A673 (cell line): ENCODE data around the gene DPP9. TPM values are rescaled to one million over a fixed set of nuclear protein-coding genes. Genes with fewer than 3 reads are reported as not detected.

Experiments used
- BruUV-seq: library from RNA; stranded (reverse); fragments of 400-500 nt; replicated peaks from 2 replicates; lab custom pipeline; 2021; lab: Mats Ljungman, UMichigan
- CTCF ChIA-PET: fragments of 300-600 bp; sonication (Branson Sonifier 250); formaldehyde crosslinking; loops from one replicate; lab custom pipeline; 2022; ENCODE audit warnings: antibody characterized with exemption; lab: Charles Lee
- POLR2A ChIA-PET: fragments of 300-600 bp; sonication (Branson Sonifier 250); formaldehyde crosslinking; loops from one replicate; lab custom pipeline; 2022; ENCODE audit warnings: antibody characterized with exemption; ENCODE audit not compliant: low non-redundant PET; lab: Charles Lee
- DNase-seq: peaks from one replicate; pipeline ENCODE4 v3.0.0-alpha.2; 2015; ENCODE audit warnings: low spot score
- H3K27ac ChIP-seq: fragments of 200-600 bp; sonication (generic); 2 replicates; pipeline ENCODE4 v1.5.1; 2016; ENCODE audit warnings: mixed run types, low read depth, mild to moderate bottlenecking, mixed read lengths, antibody characterized with exemption, low read length; ENCODE audit not compliant: poor library complexity, severe bottlenecking
- H3K27me3 ChIP-seq: fragments of 200-600 bp; sonication (generic); replicated peaks from 2 replicates; pipeline ENCODE4 v1.6.1; 2017; ENCODE audit warnings: mixed run types, low read depth, mild to moderate bottlenecking, mixed read lengths, antibody characterized with exemption, low read length; ENCODE audit not compliant: insufficient read depth, poor library complexity
- H3K36me3 ChIP-seq: fragments of 200-600 bp; sonication (generic); 2 replicates; pipeline ENCODE4 v1.6.1; 2016; ENCODE audit warnings: mixed run types, mild to moderate bottlenecking, mixed read lengths, antibody characterized with exemption, low read length; ENCODE audit not compliant: insufficient read depth, poor library complexity, severe bottlenecking
- H3K4me1 ChIP-seq: fragments of 200-600 bp; sonication (generic); 2 replicates; pipeline ENCODE4 v1.6.1; 2017; ENCODE audit warnings: mixed run types, mild to moderate bottlenecking, mixed read lengths, antibody characterized with exemption, low read length; ENCODE audit not compliant: insufficient read depth, poor library complexity, severe bottlenecking
- H3K4me3 ChIP-seq: fragments of 200-600 bp; sonication (generic); 2 replicates; pipeline ENCODE4 v1.5.1; 2016; ENCODE audit warnings: low read depth, mixed run types, mild to moderate bottlenecking, mixed read lengths, low read length; ENCODE audit not compliant: poor library complexity, severe bottlenecking
- H3K9me3 ChIP-seq: fragments of 200-600 bp; sonication (generic); 2 replicates; pipeline ENCODE4 v1.6.1; 2016; ENCODE audit warnings: mixed run types, low read depth, mild to moderate bottlenecking, mixed read lengths, antibody characterized with exemption, low read length; ENCODE audit not compliant: poor library complexity, severe bottlenecking
- CTCF ChIP-seq: fragments of 300-800, 200-600 bp; sonication (generic); conservative IDR thresholded peaks from 2 replicates; pipeline ENCODE4 v1.5.1; 2017; ENCODE audit warnings: low read depth, mild to moderate bottlenecking, antibody characterized with exemption, low read length, moderate library complexity, mixed read lengths
- EZH2 ChIP-seq: fragments of 200-600 bp; sonication (generic); IDR thresholded peaks from 2 replicates; pipeline ENCODE4 v1.6.1; 2017; ENCODE audit warnings: borderline replicate concordance, low read depth, mild to moderate bottlenecking, mixed read lengths, antibody characterized with exemption, low read length; ENCODE audit not compliant: poor library complexity, severe bottlenecking
- intact Hi-C: fragments of 100-400 bp; cut with micrococcal nuclease; formaldehyde crosslinking; loops from one replicate; pipeline ENCODE4 v1.10.0; 2022; ENCODE audit not compliant: unreplicated experiment
- total RNA-seq: library from RNA; stranded (reverse); gene quantifications from 2 replicates; pipeline ENCODE4 v1.2.3, GENCODE V29; 2021

DPP9 gene
- total RNA-seq, 1 experiment from 2014 or later: 65.7 TPM

- Histone ChIP-seq H3K4me1 (no peaks in the 10 kb centered on the region), H3K27ac (no peak overlapping the region), H3K9me3 (no peaks in the 10 kb centered on the region), H3K27me3 (no peaks in the 10 kb centered on the region), H3K4me3 (no peak overlapping the region), H3K36me3 (peaks cover 40% of the 10 kb centered on the region)
- intact Hi-C loops: no loop called here
- no peak for DNase-seq
- BruUV-seq: no TSS peak
- ChIA-PET CTCF (no interaction called here), POLR2A (interaction anchor here (0.6 kb wide), 1 partner anchor 24 kb away, joined by 3 read pairs; no protein-coding TSS in a partner anchor)
- TF ChIP-seq CTCF (no peak), EZH2 (no peak)
These were observed 33.3 kb downstream of the DPP9 start for GRCh38 chr19:4690361-4690760.

GRCh38 chr19:4689403-4689802 lies 34.2 kb downstream of the DPP9 start:
- Histone ChIP-seq H3K4me1 (no peaks in the 10 kb centered on the region), H3K27ac (no peak overlapping the region), H3K4me3 (no peak overlapping the region), H3K27me3 (no peaks in the 10 kb centered on the region), H3K36me3 (peaks cover 33% of the 10 kb centered on the region), H3K9me3 (no peaks in the 10 kb centered on the region)
- intact Hi-C loops: no loop called here
- DNase-seq: no peak
- TF ChIP-seq CTCF (no peak), EZH2 (no peak)
- POLR2A ChIA-PET: no interaction called here
- CTCF ChIA-PET: interaction anchor here (0.5 kb wide), 1 partner anchor 102 kb away, joined by 4 read pairs; the partner anchor contains the start of gene FEM1A
- BruUV-seq: no TSS peak

GRCh38 chr19:4688587-4688986 lies 35.1 kb downstream of the DPP9 start:
- no peak for TF ChIP-seq CTCF
- TF ChIP-seq EZH2: no peak
- no peak for DNase-seq
- Histone ChIP-seq H3K27ac (no peak overlapping the region), H3K9me3 (no peaks in the 10 kb centered on the region), H3K27me3 (no peaks in the 10 kb centered on the region), H3K4me1 (no peaks in the 10 kb centered on the region), H3K36me3 (peaks cover 25% of the 10 kb centered on the region), H3K4me3 (no peak overlapping the region)
- no TSS peak for BruUV-seq
- ChIA-PET POLR2A (no interaction called here), CTCF (no interaction called here)
- intact Hi-C loops: no loop called here
